HepG2 (cell line): ENCODE data around the gene EFCAB8. TPM values are rescaled to one million over a fixed set of nuclear protein-coding genes. Genes with fewer than 3 reads are reported as not detected.

ENCODE experiments used
- ATF1 ChIP-seq: IDR thresholded peaks from 2 replicates; pipeline ENCODE4 v1.6.1; 2016; ENCODE audit warnings: mild to moderate bottlenecking, control low read depth
- ATM ChIP-seq: fragments of 450-650 bp; IDR thresholded peaks from 2 replicates; pipeline ENCODE4 v1.7.1; 2017; ENCODE audit warnings: mild to moderate bottlenecking, borderline replicate concordance
- CBFB ChIP-seq: sonication (generic); formaldehyde crosslinking; IDR thresholded peaks from 2 replicates; pipeline ENCODE4 v1.4.0; 2020; ENCODE audit warnings: missing genetic modification reagents
- CBX2 ChIP-seq, 2 experiments: fragments of 200-600 bp in 1 of 2; sonication (generic); formaldehyde crosslinking in 1 of 2; IDR thresholded peaks; 2 replicates each; pipeline versions ENCODE4 v1.7.0 to v1.8.1; 2018 to 2022; ENCODE audit warnings: low read depth in 2 of 2, low read length in 1 of 2, mild to moderate bottlenecking in 1 of 2, missing genetic modification reagents in 1 of 2
- ETV6 ChIP-seq: sonication (generic); formaldehyde crosslinking; conservative IDR thresholded peaks from 2 replicates; pipeline ENCODE4 v1.4.0; 2020; ENCODE audit warnings: missing genetic modification reagents
- HCFC1 ChIP-seq: fragments of 150-350 bp; IDR thresholded peaks from 2 replicates; pipeline ENCODE4 v1.6.1; 2014; ENCODE audit warnings: low read depth, low read length
- HNF4A ChIP-seq: sonication (generic); formaldehyde crosslinking; IDR thresholded peaks from 2 replicates; pipeline ENCODE4 v1.4.0; 2020; ENCODE audit warnings: missing genetic modification reagents
- KDM2A ChIP-seq: sonication (generic); formaldehyde crosslinking; IDR thresholded peaks from 2 replicates; pipeline ENCODE4 v1.4.0; 2020; ENCODE audit warnings: low read depth, missing genetic modification reagents, borderline replicate concordance
- KLF13 ChIP-seq: sonication (generic); formaldehyde crosslinking; IDR thresholded peaks from 2 replicates; pipeline ENCODE4 v1.4.0; 2020; ENCODE audit warnings: mild to moderate bottlenecking, missing genetic modification reagents
- MTA1 ChIP-seq: sonication (generic); formaldehyde crosslinking; IDR thresholded peaks from 2 replicates; pipeline ENCODE4 v1.4.0; 2020; ENCODE audit warnings: missing genetic modification reagents, mild to moderate bottlenecking, borderline replicate concordance
- MYNN ChIP-seq: sonication (generic); formaldehyde crosslinking; IDR thresholded peaks from 2 replicates; pipeline ENCODE4 v1.4.0; 2020; ENCODE audit warnings: mild to moderate bottlenecking, low read depth, missing genetic modification reagents
- NR0B2 ChIP-seq: sonication (generic); formaldehyde crosslinking; IDR thresholded peaks from 2 replicates; pipeline ENCODE4 v1.4.0; 2020; ENCODE audit warnings: mild to moderate bottlenecking, missing genetic modification reagents
- NR2F6 ChIP-seq, 2 experiments: IDR thresholded peaks; 2 replicates each; pipeline ENCODE4 v1.6.1; 2016; ENCODE audit warnings: antibody characterized with exemption in 1 of 2, mild to moderate bottlenecking in 1 of 2
- PPARG ChIP-seq: conservative IDR thresholded peaks from 2 replicates; pipeline ENCODE4 v1.6.1; 2016; ENCODE audit warnings: missing biosample characterization, missing genetic modification reagents
- RARA ChIP-seq: IDR thresholded peaks from 2 replicates; pipeline ENCODE4 v1.6.1; 2016; ENCODE audit warnings: missing genetic modification reagents, missing compliant biosample characterization
- SKI ChIP-seq: fragments of 450-650 bp; IDR thresholded peaks from one replicate; pipeline ENCODE4 v1.6.1; 2018; ENCODE audit warnings: mild to moderate bottlenecking; ENCODE audit not compliant: partially characterized antibody
- SPEN ChIP-seq: sonication (generic); formaldehyde crosslinking; IDR thresholded peaks from 2 replicates; pipeline ENCODE4 v1.5.1; 2020; ENCODE audit warnings: low read depth, mild to moderate bottlenecking, missing genetic modification reagents
- SUZ12 ChIP-seq: fragments of 150-350 bp; IDR thresholded peaks from 2 replicates; pipeline ENCODE4 v1.6.1; 2014; ENCODE audit warnings: low read depth, low read length
- THAP9 ChIP-seq: sonication (generic); formaldehyde crosslinking; IDR thresholded peaks from 2 replicates; pipeline ENCODE4; 2020; ENCODE audit warnings: missing genetic modification reagents, mild to moderate bottlenecking, borderline replicate concordance
- ZBTB7B ChIP-seq: sonication (generic); formaldehyde crosslinking; IDR thresholded peaks from 2 replicates; pipeline ENCODE4 v1.4.0; 2020; ENCODE audit warnings: missing genetic modification reagents
- ZBTB8A ChIP-seq: sonication (generic); formaldehyde crosslinking; IDR thresholded peaks from 2 replicates; pipeline ENCODE4 v1.4.0; 2020; ENCODE audit warnings: mild to moderate bottlenecking, low read depth, missing genetic modification reagents, borderline replicate concordance
- ZEB1 ChIP-seq: IDR thresholded peaks from 2 replicates; pipeline ENCODE4 v1.6.1; 2012; ENCODE audit warnings: mild to moderate bottlenecking, low read depth, inconsistent platforms; ENCODE audit not compliant: insufficient replicate concordance
- ZNF282 ChIP-seq: fragments of 450-650 bp; IDR thresholded peaks from 2 replicates; pipeline ENCODE4 v1.6.1; 2018; ENCODE audit not compliant: partially characterized antibody
- ZNF629 ChIP-seq: sonication (generic); formaldehyde crosslinking; conservative IDR thresholded peaks from 2 replicates; pipeline ENCODE4 v1.5.0; 2020; ENCODE audit warnings: missing genetic modification reagents
- ZNF724P ChIP-seq: sonication (generic); formaldehyde crosslinking; IDR thresholded peaks from 2 replicates; pipeline ENCODE4 v1.8.0; 2022; ENCODE audit warnings: missing genetic modification reagents, borderline replicate concordance
- ZNF788 ChIP-seq: sonication (generic); formaldehyde crosslinking; IDR thresholded peaks from 2 replicates; pipeline ENCODE4 v1.5.0; 2020; ENCODE audit warnings: mild to moderate bottlenecking, missing genetic modification reagents, borderline replicate concordance
- ZNF841 ChIP-seq: sonication (generic); formaldehyde crosslinking; IDR thresholded peaks from 2 replicates; pipeline ENCODE4 v1.8.1; 2023; ENCODE audit warnings: missing genetic modification reagents, borderline replicate concordance
- polyA plus RNA-seq, 8 experiments: library from polyadenylated mRNA; depleted of rRNA in 3 of 8; stranded (reverse) in 7 of 8; unstranded in 1 of 8; fragments of >200 nt; fragmentation: Illumina TruSeq in 4 of 8; extraction: Trizol in 4 of 8; gene quantifications; 2 replicates each; pipeline versions ENCODE4 v1.2.1 to v1.2.3, GENCODE V29; 2011 to 2016; ENCODE audit warnings: low read depth in 4 of 8, missing spikeins in 1 of 8, mixed read lengths in 1 of 8; ENCODE audit not compliant: insufficient read depth in 1 of 8
- total RNA-seq, 5 experiments: library from RNA; depleted of rRNA; stranded (reverse); fragments of >200 nt; fragmentation: Illumina TruSeq; extraction: Trizol; gene quantifications; 2 replicates each; pipeline ENCODE4 v1.2.3, GENCODE V29; 2016; ENCODE audit warnings: low read depth in 1 of 5
- TF ChIP-seq, protein P1 (sequence below): sonication (generic); formaldehyde crosslinking; IDR thresholded peaks from 2 replicates; pipeline ENCODE4 v1.4.0; 2020; ENCODE audit warnings: missing genetic modification reagents

EFCAB8 gene
- total and polyA plus RNA-seq, 2 of the 13 experiments (the other 11 are each of a cell fraction or from before 2014, with no cell fraction given) = 0.15 to 0.22 TPM

GRCh38 chr20:32823737-32824588 is 34.8 kb upstream of the EFCAB8 start (continued):
- TF ChIP-seq KDM2A (CRISPR knock-in tag) (no peak), ZNF282 (no peak), SKI (no peak), PPARG (CRISPR knock-in tag) (no peak), KLF13 (CRISPR knock-in tag) (no peak), CBX2 (IDR thresholded peaks at IDR 0.05; ENCODE audit: low read depth, low read length) (no peak), CBX2 (CRISPR knock-in tag; IDR thresholded peaks at IDR 0.05; ENCODE audit: low read depth) (no peak), MYNN (CRISPR knock-in tag) (no peak), ZNF724P (CRISPR knock-in tag) (no peak), SUZ12 (no peak), THAP9 (CRISPR knock-in tag) (no peak), ZNF841 (no peak), RARA (no peak), ZNF788 (CRISPR knock-in tag) (no peak), NR2F6 (IDR thresholded peaks at IDR 0.05) (no peak), NR2F6 (CRISPR knock-in tag; IDR thresholded peaks at IDR 0.05) (0 out of 2 replicates have a peak, but pooled peaks have one; percentile 17), ATF1 (CRISPR knock-in tag) (no peak), ZBTB7B (CRISPR knock-in tag) (no peak), ATM (peak; percentile 58; the same call in 1 of the 2 replicates), ZEB1 (no peak), ZBTB8A (CRISPR knock-in tag) (no peak), ETV6 (CRISPR knock-in tag) (0 out of 2 replicates have a peak, but pooled peaks have one; percentile 73), SPEN (CRISPR knock-in tag) (no peak), CBFB (CRISPR knock-in tag) (no peak), ZNF629 (CRISPR knock-in tag) (no peak), MTA1 (CRISPR knock-in tag) (no peak), NR0B2 (CRISPR knock-in tag) (no peak), HCFC1 (no peak), HNF4A (CRISPR knock-in tag) (peak; percentile 93)
- TF ChIP-seq, protein P1, sequence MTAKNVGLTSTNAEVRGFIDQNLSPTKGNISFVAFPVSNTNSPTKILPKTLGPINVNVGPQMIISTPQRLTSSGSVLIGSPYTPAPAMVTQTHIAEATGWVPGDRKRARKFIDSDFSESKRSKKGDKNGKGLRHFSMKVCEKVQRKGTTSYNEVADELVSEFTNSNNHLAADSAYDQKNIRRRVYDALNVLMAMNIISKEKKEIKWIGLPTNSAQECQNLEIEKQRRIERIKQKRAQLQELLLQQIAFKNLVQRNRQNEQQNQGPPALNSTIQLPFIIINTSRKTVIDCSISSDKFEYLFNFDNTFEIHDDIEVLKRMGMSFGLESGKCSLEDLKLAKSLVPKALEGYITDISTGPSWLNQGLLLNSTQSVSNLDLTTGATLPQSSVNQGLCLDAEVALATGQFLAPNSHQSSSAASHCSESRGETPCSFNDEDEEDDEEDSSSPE (CRISPR knock-in tag) = no peak
